HuH-7.5 (cell line): ENCODE measurements around the gene AURKB.

ENCODE experiments used
- DNase-seq: peaks from one replicate; pipeline ENCODE4 v3.0.0; 2011; ENCODE audit warnings: low spot score

The AURKB gene

DNA sequence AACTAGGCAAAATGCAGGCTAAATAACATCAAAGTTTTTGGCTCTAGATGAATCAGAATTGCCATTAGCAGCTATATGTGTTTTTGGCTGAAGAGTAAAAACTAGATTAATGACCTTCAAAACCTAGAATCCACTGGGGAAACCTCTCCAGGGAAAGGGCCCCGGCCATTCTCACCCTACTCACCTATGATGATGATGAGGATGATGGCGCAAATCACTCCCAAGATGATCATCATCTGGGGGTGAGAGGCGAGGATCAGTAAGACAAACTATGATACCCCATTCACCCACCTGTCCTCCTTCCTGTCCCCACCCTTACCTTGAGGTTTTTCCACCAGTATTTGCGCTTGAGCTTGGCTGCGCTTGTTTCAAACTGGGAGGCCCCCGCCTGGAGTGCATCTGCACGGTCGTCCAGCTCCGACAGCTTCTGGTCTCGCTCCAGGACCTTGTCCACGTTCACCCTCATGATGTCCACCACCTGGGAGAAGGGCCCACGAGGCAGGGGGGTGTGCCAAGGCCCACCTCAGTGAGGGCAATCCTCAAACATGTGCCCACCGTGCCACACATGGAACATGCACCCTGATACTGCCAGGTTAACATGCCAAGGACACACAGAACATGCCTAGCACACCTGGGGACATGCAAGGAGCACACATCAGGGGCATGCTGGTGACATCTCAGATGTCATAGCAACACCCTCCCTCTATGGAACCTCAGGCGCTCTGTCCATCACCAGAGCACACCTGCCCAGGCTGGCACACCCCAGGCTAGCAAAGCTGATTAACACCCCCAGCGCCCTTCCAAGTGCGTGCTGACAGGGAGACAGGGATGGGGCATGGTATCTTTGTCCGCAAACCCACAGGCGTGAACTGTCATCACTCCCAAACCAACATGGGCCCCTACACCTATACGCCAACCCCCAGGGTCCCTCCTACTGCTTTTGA lies 48.8 kb downstream of the AURKB start:
- no peak for DNase-seq

DNA sequence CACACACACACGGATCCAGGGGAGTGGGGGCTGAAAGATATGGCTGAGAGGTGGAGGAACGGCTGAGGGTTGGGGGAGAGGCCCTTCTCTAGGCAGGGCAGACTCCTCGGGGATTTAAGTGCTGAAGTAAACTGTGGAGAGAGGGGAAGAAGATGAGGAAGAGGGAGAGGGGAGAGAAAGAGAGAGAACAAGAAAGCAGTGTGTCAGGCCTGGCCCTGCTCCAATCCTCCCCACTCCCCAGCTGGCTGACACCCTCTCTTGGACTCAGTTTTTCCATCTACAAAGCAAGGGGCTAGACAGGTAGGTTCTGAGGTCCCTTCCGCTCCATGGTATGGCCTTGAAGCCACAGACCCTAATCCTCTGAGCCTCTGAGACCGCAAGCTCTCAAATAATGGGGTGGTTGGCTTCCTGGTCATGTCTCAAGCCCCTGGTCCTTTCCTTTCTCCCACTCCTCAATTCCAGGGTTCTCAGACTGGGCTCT lies 49.6 kb downstream of the AURKB start:
- DNase-seq, result no peak

DNA sequence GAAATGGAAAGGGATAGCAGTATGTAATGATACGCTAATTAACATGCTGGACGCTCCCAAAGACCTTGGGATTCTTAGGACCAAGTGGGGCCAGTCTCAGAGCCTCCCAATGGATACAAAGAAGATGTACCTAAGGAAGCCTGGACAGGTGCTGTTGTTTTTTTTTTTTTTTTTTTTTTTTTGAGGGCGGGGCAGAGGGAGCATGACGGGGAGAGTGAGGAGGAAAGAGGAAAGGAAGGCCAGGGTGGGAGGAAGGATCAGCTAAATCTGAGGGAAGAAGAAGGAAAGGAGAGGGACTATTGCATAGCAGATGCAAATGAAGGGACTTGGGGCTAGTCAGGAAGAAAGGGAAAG lies 50.2 kb downstream of the AURKB start:
- DNase-seq, result no peak

- no peak for DNase-seq
Measured at GRCh38 chr17:8159459-8160223, 50.7 kb downstream of the AURKB start.

DNA sequence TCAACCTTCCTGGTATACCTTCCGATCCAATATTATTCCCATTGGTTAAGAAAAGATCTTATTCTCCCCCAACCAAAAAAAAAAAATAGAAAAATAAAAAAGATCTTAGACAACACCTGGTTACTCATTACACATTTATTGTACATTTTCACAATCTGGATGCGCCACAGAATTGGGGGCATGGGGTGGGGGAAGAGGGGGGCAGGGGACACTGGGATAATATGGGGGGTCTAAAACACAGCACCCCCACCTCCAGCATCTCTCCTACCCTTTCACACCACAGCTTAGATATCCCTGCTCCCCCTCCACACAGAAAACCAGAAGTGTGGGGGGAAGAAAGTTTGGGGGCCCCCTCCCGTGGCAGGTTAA lies 51.4 kb downstream of the AURKB start:
- no peak for DNase-seq

GRCh38 chr17:8158267-8159031 lies 51.9 kb downstream of the AURKB start:
- DNase-seq, result peak; percentile 82

DNA sequence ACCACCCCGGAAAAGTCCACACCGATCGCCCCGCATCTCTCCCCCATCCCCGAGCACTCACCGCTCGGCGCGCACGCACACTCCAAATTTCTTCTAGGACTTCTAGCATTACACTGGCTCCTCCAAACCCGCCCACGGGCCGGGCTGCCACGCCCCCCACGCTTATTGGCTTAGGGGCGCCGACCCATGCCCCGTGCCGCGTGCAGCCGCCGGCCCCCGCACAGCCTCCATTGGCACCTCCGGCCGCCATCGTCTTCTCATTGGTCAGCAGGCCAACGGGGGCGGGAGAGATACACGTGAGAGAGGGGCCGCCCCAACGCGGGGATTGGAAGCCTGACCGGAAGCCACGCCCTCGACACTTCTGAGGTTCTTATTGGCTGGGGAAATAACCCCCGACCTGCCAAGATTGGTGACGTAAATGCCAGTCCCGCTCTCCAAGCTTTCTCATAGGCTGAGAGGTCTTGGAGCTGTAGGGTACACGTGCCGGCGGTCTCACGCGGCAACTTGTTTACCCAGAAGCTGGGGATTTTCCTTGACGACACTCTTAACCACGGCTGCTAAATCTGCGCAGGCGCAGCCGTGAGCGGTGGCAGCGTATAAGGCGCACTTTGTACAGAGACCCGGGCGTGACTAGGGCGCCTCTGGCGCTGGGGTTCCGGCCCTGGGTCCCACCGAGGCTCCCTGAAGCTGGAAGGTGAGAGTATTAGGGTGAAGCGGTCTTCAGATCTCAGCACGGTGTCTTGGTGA lies 54.0 kb downstream of the AURKB start:
- DNase-seq, result peak; percentile 98

DNA sequence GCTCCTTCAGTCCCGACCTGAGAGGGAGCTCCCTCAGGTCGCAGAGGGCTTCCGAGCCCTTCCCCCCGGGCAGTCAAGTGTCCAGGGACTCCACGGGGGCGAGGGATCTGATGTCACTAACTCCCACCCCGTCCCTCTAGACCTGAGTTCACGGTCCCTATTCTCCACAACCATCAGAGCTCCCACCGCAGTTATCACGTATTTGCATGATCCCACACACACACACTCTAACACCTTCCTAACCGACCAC lies 54.5 kb downstream of the AURKB start:
- no peak for DNase-seq

DNA sequence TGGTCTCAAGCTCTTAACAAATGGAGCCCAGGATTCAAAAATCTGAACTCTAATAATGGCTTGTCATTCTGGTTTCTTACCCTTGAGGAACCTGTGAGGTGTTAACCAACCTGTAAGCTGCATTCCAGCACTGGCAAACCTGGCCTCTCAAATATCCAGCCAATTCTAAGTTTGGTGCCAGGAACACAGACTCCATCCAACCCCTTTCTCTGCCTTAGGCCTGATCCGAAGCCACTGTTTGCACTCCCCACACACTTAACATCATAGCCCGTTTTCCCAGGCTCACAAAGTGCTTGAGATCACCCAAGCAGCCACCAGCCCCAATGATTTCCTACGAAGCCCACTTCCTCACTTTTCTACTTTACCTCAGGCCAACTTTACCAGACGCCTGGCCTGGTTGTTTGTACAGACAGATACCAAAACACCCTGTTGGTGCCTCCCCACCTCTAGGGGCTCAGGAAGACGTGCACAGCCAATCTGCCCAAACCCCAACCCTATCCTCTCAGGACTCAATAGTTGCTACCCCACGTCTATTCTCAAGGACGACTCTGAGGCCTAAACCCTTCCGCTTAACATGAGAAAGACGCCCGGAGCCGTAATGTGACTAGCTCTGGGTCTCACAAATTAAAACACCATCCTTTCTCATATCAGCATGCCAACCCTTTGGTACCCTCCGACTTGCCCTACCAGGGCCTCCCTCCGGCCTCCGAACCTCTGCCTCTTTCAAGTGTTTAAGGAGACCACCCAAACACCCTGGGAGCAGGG lies 55.0 kb downstream of the AURKB start:
- no peak for DNase-seq
